Thymus (tissue), 11 donors: ENCODE measurements around the gene PEX16. TPM values are rescaled to one million over a fixed set of nuclear protein-coding genes. Genes with fewer than 3 reads are reported as not detected.

Experiments used
- DNase-seq, 9 donors: peaks; one replicate each; pipeline ENCODE4 v3.0.0-alpha.2; 2013; ENCODE audit warnings: low spot score in 9 of 9, low read depth in 6 of 9, missing footprints in 1 of 9
- H3K27ac ChIP-seq, 2 donors: one replicate each; pipeline ENCODE4 v1.5.1; 2013; ENCODE audit warnings: control low read depth in 1 of 2, low read depth in 1 of 2, low read length in 1 of 2, mild to moderate bottlenecking in 1 of 2, moderate library complexity in 1 of 2
- H3K27me3 ChIP-seq, 2 donors: one replicate each; pipeline ENCODE4 v1.5.1; 2013; ENCODE audit warnings: low read length in 1 of 2; ENCODE audit not compliant: control insufficient read depth in 2 of 2, insufficient read depth in 1 of 2
- H3K36me3 ChIP-seq, 2 donors: one replicate each; pipeline ENCODE4 v1.5.1; 2013; ENCODE audit warnings: low read length in 1 of 2, mild to moderate bottlenecking in 1 of 2, moderate library complexity in 1 of 2; ENCODE audit not compliant: control insufficient read depth in 2 of 2, insufficient read depth in 2 of 2
- H3K4me1 ChIP-seq, 2 donors: one replicate each; pipeline ENCODE4 v1.5.1; 2013; ENCODE audit warnings: low read length in 2 of 2; ENCODE audit not compliant: control insufficient read depth in 2 of 2, insufficient read depth in 2 of 2
- H3K4me3 ChIP-seq, 2 donors: one replicate each; pipeline ENCODE4 v1.5.1; 2013; ENCODE audit warnings: low read length in 2 of 2, control low read depth in 1 of 2, mild to moderate bottlenecking in 1 of 2
- H3K9me3 ChIP-seq, 2 donors: one replicate each; pipeline ENCODE4 v1.5.1; 2013; ENCODE audit warnings: low read length in 1 of 2, mild to moderate bottlenecking in 1 of 2; ENCODE audit not compliant: control insufficient read depth in 2 of 2, insufficient read depth in 1 of 2
- WGBS: extraction: QIAGEN DNeasy Blood & Tissue Kit; methylation state at CpG from one replicate; pipeline ENCODE4 v1.1.7; 2013; 5-methylcytosine and 5-hydroxymethylcytosine counted together
- polyA plus RNA-seq: library from polyadenylated mRNA; stranded (reverse); fragments of 200-250 nt; gene quantifications from one replicate; pipeline ENCODE4 v1.2.3, GENCODE V29; 2013
- total RNA-seq: library from RNA; stranded (reverse); fragments of 120-200 nt; gene quantifications from one replicate; pipeline ENCODE4 v1.2.4, GENCODE V29; 2013
- donor health status: healthy.

Gene PEX16
- total and polyA plus RNA-seq, 2 donors = 29.6 to 46.0 TPM

- peaks cover 32 to 54% of the 10 kb centered on the region in 2 donors for H3K36me3 ChIP-seq
These were observed 27.8 kb upstream of the PEX16 start for GRCh38 chr11:45945397-45945999.

GRCh38 chr11:45942381-45942780 lies 24.7 kb upstream of the PEX16 start:
- peaks cover 25 to 38% of the 10 kb centered on the region in 2 donors for H3K36me3 ChIP-seq
- no peaks in the 10 kb centered on the region for H3K9me3 ChIP-seq
- H3K27me3 ChIP-seq = no peaks in the 10 kb centered on the region
- H3K4me3 ChIP-seq = no peak overlapping the region
- WGBS = 96% methylated on average over 4 of the region's 4 CpGs
- DNase-seq = no peak
- H3K27ac ChIP-seq = no peak overlapping the region
- no peaks in the 10 kb centered on the region for H3K4me1 ChIP-seq

More at GRCh38 chr11:45945397-45945999, 27.8 kb upstream of the PEX16 start:
- H3K4me1 ChIP-seq = no peaks in the 10 kb centered on the region
- H3K27ac ChIP-seq = peak overlapping the region in 1 of 2 donors; percentile 69
- DNase-seq = no peak
- H3K9me3 ChIP-seq = no peaks in the 10 kb centered on the region
- H3K4me3 ChIP-seq = no peak overlapping the region
- no peaks in the 10 kb centered on the region for H3K27me3 ChIP-seq
- WGBS = 96% methylated on average over 3 of the region's 3 CpGs

GRCh38 chr11:45941285-45941684 lies 23.6 kb upstream of the PEX16 start:
- no peaks in the 10 kb centered on the region for H3K27me3 ChIP-seq
- peaks cover 27 to 29% of the 10 kb centered on the region in 2 donors for H3K36me3 ChIP-seq
- H3K27ac ChIP-seq = no peak overlapping the region
- no peak for DNase-seq
- H3K4me1 ChIP-seq = no peaks in the 10 kb centered on the region
- over 99% methylated on average over 4 of the region's 4 CpGs for WGBS
- H3K9me3 ChIP-seq = no peaks in the 10 kb centered on the region
- H3K4me3 ChIP-seq = no peak overlapping the region

- peaks cover 28% of the 10 kb centered on the region in 2 donors for H3K36me3 ChIP-seq
- peaks cover 0 to 3% of the 10 kb centered on the region in 2 donors for H3K4me1 ChIP-seq
- no peak overlapping the region for H3K4me3 ChIP-seq
- H3K27me3 ChIP-seq = no peaks in the 10 kb centered on the region
- DNase-seq = no peak
- no peak overlapping the region for H3K27ac ChIP-seq
- 97% methylated on average over 2 of the region's 2 CpGs for WGBS
- no peaks in the 10 kb centered on the region for H3K9me3 ChIP-seq
These were observed 22.2 kb upstream of the PEX16 start for GRCh38 chr11:45939836-45940235.

GRCh38 chr11:45937916-45938315 lies 20.2 kb upstream of the PEX16 start:
- no peak overlapping the region for H3K27ac ChIP-seq

GRCh38 chr11:45936511-45937054 lies 18.9 kb upstream of the PEX16 start:
- 97% methylated on average over 4 of the region's 4 CpGs for WGBS
- no peak overlapping the region for H3K27ac ChIP-seq
- no peaks in the 10 kb centered on the region for H3K9me3 ChIP-seq
- H3K27me3 ChIP-seq = no peaks in the 10 kb centered on the region
- no peak overlapping the region for H3K4me3 ChIP-seq
- no peak for DNase-seq
- peaks cover 37 to 53% of the 10 kb centered on the region in 2 donors for H3K36me3 ChIP-seq
- peaks cover 2 to 21% of the 10 kb centered on the region in 2 donors for H3K4me1 ChIP-seq

More at GRCh38 chr11:45937916-45938315, 20.2 kb upstream of the PEX16 start:
- Histone ChIP-seq H3K4me3 (no peak overlapping the region), H3K4me1 (peaks cover 0 to 15% of the 10 kb centered on the region in 2 donors), H3K36me3 (peaks cover 39 to 45% of the 10 kb centered on the region in 2 donors), H3K9me3 (no peaks in the 10 kb centered on the region), H3K27me3 (no peaks in the 10 kb centered on the region)
- no peak for DNase-seq
- 96% methylated on average over 10 of the region's 10 CpGs for WGBS

GRCh38 chr11:45935349-45936064 lies 17.8 kb upstream of the PEX16 start:
- WGBS = 98% methylated on average over 8 of the region's 8 CpGs
- H3K4me1 ChIP-seq = peaks cover 7 to 23% of the 10 kb centered on the region in 2 donors
- no peak overlapping the region for H3K4me3 ChIP-seq
- H3K9me3 ChIP-seq = no peaks in the 10 kb centered on the region
- H3K27me3 ChIP-seq = no peaks in the 10 kb centered on the region
- DNase-seq = no peak
- peaks cover 40 to 57% of the 10 kb centered on the region in 2 donors for H3K36me3 ChIP-seq
- H3K27ac ChIP-seq = no peak overlapping the region

- 94% methylated on average over 12 of the region's 12 CpGs for WGBS
These were observed 17.1 kb upstream of the PEX16 start for GRCh38 chr11:45934580-45935318.

More at GRCh38 chr11:45934580-45935318, 17.1 kb upstream of the PEX16 start:
- no peaks in the 10 kb centered on the region for H3K27me3 ChIP-seq
- peaks cover 40 to 57% of the 10 kb centered on the region in 2 donors for H3K36me3 ChIP-seq
- no peaks in the 10 kb centered on the region for H3K9me3 ChIP-seq
- H3K4me1 ChIP-seq = peaks cover 8 to 30% of the 10 kb centered on the region in 2 donors
- no peak for DNase-seq
- peak overlapping the region in 1 of 2 donors; percentile 50 for H3K27ac ChIP-seq
- no peak overlapping the region for H3K4me3 ChIP-seq
